Amygdala (tissue), 56 donors: ENCODE measurements around the gene NKAIN2.

Source experiments
- DNase-seq, 56 donors: peaks; one replicate each; lab custom pipeline; 2025; lab: John Stamatoyannopoulos, UW

Gene NKAIN2

DNA sequence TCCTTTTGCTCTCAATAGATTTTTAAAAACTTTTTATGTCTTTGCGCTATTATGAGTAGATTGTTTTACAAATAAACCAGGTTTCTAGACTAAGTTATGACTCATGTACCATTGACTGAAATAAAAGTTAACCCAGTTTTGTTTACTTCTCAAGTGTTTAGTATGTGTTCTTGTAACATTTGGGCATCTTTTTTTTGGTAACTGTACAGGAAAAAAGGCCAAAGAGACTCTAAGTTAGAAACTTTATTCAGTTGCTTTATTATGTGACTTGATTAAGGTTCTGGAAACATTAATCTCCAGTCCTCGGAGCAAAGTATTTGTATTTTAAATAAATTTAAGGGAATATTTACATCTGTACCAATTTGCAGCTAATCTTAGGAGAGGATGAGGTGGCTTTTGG, 2.9 kb downstream of the NKAIN2 start:
- no peak for DNase-seq

DNA sequence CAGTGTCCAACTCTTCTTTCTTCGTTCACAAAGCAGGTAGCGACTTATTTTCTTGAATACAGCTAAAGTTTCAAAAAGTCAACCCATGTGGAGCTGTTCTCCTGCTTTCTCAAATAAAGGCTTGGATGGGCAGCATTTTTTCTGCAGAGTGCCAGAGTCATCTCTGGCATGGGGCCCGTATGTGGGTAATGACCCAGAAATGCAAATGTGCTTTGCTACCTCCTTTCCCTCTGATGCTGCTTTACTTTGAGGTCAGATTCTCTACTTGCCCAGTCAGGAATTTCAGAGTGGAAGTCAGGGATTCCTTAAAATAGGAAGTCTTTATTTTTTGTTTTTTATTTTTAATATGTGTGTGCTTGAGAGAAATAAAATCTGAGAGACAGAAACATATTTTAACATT, 4.9 kb downstream of the NKAIN2 start:
- peak in 31 of 56 donors; percentile 1 to 78 (median 29) for DNase-seq

GRCh38 chr6:123810214-123810613, 6.5 kb downstream of the NKAIN2 start:
- no peak for DNase-seq

DNA sequence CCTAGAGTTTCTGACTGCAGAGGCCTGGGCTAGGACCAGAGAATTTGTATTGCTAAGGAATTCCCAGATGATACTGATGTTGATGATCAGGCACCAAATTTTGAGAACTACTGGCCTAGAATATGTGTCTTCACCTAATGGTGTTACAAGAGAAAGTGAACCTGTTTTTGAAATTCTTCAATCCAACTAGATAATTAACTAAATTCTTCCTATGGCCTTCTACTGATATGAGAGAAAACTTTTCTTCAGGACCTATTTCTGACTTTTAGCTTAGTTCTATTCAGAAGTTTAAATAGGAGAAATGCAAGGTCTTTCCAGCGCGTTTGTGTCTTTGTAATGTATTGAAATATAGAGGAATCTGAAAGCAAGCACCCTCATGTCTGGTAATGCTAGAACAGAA, 7.3 kb downstream of the NKAIN2 start:
- no peak for DNase-seq

GRCh38 chr6:123811378-123811777, 7.7 kb downstream of the NKAIN2 start:
- no peak for DNase-seq

- DNase-seq = peak in 4 of 56 donors; percentile 5 to 33 (median 6)
Measured at GRCh38 chr6:123812621-123813020, 9.0 kb downstream of the NKAIN2 start.

GRCh38 chr6:123821112-123821511, 17.4 kb downstream of the NKAIN2 start:
- no peak for DNase-seq

- no peak for DNase-seq
Measured at GRCh38 chr6:123829302-123829953, 25.8 kb downstream of the NKAIN2 start.

DNA sequence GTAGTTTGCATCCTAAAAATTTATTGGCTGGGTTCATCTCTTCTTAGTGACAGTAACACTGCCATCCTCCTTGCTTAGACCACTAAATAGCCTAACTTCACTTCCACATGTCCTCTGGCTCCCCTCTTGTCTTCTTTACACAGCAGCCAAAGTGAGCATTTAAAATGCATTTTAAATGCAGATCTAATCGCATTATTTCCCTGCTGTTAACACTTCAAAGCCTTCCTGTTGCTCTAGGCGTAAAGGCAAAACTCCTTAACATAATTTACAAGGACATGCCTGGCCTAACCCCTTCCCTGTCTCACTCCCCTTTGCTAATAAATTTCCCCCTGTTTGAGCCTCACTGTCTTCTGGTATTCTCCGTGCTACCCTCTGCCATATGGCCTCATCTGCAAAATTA, 26.5 kb downstream of the NKAIN2 start:
- DNase-seq = no peak

- no peak for DNase-seq
Measured at GRCh38 chr6:123838505-123839234, 35.0 kb downstream of the NKAIN2 start.

GRCh38 chr6:123841067-123841896, 37.6 kb downstream of the NKAIN2 start:
- no peak for DNase-seq

- DNase-seq = no peak
Measured at GRCh38 chr6:123844011-123844410, 40.3 kb downstream of the NKAIN2 start.

- no peak for DNase-seq
Measured at GRCh38 chr6:123848347-123848746, 44.7 kb downstream of the NKAIN2 start.

DNA sequence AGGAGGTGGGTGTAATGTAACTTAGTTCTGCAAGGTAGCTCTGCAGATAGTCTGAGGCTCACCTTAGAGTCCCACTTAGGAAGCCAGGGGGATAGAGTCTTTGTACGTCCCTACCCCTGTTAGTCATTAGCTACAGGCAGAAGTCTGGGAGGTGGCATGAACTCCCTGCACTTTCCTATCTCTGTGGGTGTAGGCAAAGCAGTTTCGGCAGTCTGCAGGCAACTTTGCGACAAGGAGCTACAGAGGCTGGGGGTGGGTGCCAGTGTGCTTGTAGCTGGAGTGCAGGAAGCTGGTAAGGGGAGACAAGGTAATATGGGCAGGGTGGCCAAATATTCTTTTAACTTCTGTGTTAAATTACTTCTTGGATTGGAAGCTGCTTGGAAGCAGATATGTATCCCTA, 45.7 kb downstream of the NKAIN2 start:
- no peak for DNase-seq

- DNase-seq = no peak
Measured at GRCh38 chr6:123850555-123850954, 46.9 kb downstream of the NKAIN2 start.

- DNase-seq = no peak
Measured at GRCh38 chr6:123854201-123854600, 50.5 kb downstream of the NKAIN2 start.

GRCh38 chr6:123855506-123855905, 51.8 kb downstream of the NKAIN2 start:
- no peak for DNase-seq

DNA sequence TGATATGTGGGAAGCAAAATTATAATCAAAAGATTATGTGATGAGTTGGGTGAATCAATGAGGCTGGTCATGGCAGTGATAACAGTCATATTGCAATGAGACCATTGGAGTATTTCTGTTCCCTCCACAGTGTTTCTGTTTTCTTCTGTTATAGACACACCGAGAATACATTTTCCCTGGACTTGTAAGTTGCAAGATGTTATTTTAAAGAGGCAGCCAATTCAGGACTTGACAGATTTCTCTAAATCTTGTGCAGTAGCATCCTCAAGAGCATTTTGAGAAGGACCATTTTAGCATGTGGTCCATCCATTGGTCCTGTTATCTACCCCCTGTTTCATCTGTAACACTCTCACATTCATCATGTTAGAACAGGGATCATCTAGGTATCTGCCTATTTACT, 55.6 kb downstream of the NKAIN2 start:
- no peak for DNase-seq

DNA sequence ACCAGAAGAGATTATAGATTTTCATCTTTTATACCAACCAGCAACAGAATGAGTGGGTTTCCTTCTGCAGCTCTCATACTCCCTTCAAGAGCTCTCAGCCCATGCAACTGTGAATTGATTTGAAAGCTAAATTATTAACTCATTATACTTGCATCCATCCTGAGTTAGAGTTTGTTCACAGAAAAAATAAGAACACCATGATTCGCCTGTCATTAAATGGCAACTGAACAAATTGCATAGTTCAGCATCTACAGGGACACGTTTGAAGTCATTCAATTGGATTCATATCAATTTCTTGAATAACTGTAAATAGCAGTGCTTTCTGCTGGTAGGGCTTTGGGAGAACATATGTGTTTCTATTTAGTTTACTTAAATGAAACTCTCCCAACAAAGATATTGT, 65.7 kb downstream of the NKAIN2 start:
- DNase-seq = no peak

DNA sequence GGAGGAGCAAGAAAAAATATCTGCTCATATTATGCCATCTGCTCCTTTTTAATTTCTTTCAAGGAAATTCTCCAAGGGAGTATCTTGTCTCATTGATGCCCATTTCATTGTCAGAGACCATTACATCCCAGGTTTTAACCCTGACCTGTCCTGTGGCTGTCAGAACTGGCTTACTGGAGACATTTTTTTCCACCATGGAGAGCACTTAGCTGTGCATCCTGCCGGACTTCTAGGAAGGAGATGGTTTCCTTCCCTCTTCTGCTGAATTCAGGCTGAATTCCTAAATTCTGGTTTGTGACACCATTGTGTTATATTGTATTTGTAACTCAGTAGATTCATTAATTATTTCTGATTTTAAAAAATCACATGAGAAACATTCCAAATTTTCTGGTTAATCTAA, 70.3 kb downstream of the NKAIN2 start:
- no peak for DNase-seq

DNA sequence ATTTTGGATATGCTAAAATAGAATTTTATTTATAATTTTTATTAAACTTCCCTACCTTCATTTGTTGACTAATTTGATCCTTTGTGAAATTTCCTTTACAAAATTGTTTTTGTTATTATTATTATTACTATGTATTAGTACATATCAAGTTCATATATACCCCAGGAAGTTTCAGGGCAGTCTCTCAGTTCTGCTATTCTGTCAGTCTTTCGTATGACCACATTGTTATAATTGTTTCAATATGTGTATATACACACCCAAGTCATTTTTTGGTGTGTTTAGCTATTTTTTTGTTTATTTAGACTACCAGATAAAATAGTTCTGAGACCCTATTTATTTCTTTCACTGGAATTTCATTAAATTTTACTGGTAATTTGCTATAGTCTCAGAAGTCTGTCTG, 72.1 kb downstream of the NKAIN2 start:
- DNase-seq = no peak
